Left hindlimb (tissue), 1 donor: ENCODE results near the gene SKOR1.

Source experiments
- DNase-seq: peaks from one replicate; pipeline ENCODE4 v3.0.0-alpha.2; 2018

SKOR1 gene

DNA sequence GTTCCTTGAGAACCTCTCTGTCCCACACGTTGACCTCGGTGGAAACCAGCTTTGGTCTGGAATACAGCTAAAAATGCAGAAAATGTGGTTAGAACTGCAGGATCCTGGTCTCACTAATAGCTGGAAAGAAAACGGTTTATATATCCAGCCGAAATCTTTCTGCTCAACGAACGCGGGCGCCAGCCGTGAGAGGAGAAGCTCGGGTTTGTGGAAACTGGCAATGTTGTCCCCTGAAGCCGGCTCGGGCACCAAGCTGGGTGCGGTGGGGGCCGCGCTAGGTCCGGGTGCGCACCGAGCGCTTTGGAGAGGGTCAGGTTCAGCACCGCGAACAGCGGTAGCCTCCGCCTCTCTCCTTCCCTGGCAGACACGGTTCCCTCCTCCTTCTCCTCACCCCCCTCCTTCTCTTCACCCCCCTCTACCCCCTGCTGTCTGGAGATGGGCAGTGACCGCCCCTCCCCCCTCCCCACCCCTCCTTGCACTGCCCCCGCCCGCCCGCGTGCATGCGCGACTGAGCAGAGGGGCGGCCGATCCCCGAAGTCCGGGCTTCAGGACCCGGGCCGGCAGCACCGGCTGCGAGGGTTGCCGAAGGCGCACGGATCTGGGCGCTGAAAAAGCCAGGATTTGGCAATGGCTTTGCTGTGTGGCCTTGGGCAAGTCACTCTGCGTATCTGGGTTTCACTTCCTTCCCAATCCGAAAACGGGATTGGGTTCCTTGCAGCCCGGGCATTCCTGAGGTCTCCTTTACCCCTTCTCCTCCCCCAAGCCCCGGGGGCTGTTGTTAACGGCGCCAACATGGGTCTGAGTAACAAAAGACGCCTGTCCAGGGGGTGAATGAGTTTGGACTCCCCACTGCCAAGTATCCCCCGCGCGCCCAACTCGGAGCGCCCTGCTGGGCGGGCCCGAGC is at the start of gene SKOR1:
SKOR1 (plus strand) TSS at position 534 of the 905 bp plus-strand sequence; CDS start at position 628, 94 bp downstream.
- no peak for DNase-seq

DNA sequence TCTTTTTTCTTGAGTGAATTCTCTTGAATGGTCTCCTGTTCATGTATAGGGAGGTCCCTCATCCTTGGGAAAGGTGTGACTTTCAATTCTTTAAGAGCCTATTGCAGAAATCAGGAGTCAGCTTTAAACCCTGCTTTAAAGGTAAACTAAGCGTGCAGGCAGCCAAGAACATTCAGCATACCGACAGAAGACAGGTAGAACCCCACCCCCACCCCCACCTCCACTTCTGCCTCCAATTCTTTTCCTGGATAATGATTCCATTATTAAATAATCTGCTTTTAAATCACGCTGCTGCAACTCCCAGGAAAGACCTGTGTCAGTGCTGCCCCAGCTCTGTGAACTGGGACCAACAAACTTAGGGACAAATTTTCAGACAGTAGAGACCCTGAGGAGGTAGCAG is 49.3 kb upstream of the SKOR1 start:
- no peak for DNase-seq

DNA sequence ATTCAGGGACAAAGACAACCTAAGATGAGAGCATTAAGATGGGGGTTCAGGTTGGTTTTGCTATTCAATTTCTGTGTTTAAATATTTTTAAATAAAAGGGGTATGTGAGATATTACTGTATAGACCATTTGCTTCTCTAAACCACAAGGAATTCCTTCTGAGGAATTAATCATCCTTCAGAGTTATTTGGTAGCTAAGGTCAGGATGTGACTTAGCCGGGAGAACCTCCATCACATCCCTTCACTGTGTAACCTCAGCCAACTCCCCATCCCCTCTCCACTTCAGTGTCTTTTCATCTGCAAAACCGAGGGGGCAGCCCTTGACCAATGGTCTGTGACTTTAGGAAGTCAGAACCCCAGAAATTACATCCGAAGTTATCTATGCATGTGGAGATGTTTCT is 48.7 kb upstream of the SKOR1 start:
- DNase-seq = no peak

- DNase-seq = no peak
Measured at GRCh38 chr15:67777071-67777470, 48.2 kb upstream of the SKOR1 start.

GRCh38 chr15:67777773-67778172 is 47.5 kb upstream of the SKOR1 start:
- DNase-seq = no peak

GRCh38 chr15:67778968-67779548 is 46.3 kb upstream of the SKOR1 start:
- no peak for DNase-seq

DNA sequence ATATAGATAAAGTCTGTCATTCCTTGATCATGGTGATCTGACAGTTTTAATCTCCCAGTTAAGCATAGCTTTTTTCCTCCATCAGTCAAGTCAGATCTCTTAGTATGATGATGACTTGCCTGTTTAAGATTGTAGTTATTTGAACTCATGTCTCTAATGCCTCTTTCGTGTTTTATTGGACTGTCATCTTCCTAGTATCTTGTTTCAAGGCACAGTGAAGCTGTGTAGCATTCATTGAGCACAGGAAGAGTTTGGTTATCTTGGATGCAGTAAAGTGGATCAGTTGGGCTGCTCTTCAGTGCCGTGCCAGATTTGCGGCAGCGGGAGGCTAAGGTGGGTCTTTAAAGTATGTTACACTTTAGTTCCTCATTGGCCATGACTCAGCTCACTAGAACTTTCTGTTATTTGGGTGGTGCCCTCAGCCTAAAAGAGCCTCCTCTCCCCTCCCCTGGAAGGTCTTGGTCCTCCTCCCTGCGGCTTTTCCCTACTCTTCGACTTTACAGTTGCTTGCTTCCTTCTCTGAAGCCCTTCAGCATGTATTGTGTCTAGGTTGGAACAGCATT is 45.7 kb upstream of the SKOR1 start:
- DNase-seq = no peak

DNA sequence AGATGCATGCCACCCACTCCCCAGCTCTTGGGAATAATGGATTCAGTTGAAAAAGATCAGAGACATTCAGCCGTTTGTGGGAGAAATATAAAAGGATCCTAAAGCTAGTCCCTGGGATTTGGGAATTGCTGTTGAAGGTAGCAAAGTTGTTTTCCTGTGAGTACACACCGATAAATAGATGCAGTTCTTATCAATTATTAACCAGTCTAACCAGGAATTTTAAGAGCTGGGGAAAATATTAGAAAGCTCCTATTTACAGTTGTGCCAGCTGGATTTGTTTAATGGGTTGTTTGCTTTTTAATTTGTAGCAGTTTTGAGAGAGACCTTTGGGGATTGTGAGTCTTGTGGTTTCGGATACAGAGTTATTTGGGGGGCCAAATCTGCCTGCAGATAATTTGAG is 44.2 kb upstream of the SKOR1 start:
- DNase-seq = no peak

GRCh38 chr15:67781907-67782690 is 43.2 kb upstream of the SKOR1 start:
- no peak for DNase-seq

DNA sequence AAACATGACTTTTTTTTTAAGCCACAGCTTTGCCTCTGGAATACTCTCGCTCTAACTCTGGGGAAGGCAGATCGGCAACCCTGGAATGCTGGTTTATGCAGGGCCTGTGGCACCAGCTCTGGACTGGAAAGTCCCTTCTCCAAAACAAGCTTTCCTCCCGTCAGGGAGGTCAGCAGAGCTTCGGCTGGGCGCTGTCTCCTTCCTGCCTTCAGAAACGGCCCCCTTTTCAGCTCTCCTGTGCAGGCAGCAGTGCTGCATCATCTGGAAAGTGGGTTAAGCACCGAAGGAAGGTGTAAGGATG is 42.7 kb upstream of the SKOR1 start:
- DNase-seq = no peak

GRCh38 chr15:67783303-67783702 is 42.0 kb upstream of the SKOR1 start:
- DNase-seq = no peak

GRCh38 chr15:67784090-67784781 is 41.1 kb upstream of the SKOR1 start:
- DNase-seq = no peak

- DNase-seq = no peak
Measured at GRCh38 chr15:67784856-67785430, 40.4 kb upstream of the SKOR1 start.

DNA sequence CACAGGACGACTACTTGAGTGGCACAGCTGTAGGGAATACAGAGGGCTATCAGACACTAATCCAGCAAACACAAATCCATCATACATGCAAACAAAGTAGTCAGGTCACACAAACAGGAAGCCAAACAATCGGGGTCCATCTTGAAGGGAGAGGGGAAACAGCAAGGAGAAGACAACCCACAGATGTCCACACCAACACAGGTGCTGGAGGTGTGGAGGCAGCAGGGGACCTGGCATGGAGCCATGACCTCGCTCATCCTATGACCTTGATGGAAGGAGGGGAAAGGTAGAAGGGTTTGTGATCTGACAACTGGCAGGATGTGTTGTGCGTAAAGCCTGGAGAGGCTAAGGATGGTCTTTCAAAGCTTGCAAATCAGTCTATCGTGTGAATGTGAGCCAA is 39.9 kb upstream of the SKOR1 start:
- DNase-seq = no peak

GRCh38 chr15:67786646-67787045 is 38.7 kb upstream of the SKOR1 start:
- no peak for DNase-seq

- DNase-seq = no peak
Measured at GRCh38 chr15:67788986-67789385, 36.3 kb upstream of the SKOR1 start.

DNA sequence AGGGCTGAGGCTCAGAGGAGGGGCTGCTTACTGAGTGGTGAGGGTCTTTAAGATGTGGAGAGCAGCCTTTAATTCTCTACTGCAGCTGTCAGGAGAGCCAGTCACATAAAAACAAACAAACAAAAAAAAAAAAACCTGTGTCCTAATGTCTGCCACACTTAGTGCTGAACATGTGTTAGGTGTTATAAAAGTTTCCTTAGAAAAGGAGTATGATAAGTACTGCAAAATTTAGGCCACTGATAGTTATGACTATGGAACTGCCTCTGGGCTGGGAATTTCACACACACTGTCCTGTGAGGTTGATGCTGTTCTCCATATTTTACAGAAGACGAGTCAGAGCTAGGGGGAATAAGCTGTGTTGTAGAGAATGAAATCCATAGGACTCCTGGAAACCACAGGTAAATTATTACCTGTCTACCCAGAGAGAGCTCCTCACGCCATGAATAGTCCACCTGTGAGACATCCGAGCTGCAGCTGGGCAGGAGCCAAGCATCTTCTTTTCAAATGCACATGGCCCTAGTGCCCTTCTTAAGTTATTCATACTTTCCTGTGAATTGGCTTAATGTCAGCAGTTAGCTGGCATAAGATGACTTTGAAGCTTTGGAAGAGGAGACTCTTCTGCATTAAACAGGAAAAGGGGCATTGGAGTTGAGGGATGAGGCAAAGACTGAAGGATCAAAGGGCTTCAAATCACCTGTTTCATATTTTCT is 34.5 kb upstream of the SKOR1 start:
- no peak for DNase-seq

DNA sequence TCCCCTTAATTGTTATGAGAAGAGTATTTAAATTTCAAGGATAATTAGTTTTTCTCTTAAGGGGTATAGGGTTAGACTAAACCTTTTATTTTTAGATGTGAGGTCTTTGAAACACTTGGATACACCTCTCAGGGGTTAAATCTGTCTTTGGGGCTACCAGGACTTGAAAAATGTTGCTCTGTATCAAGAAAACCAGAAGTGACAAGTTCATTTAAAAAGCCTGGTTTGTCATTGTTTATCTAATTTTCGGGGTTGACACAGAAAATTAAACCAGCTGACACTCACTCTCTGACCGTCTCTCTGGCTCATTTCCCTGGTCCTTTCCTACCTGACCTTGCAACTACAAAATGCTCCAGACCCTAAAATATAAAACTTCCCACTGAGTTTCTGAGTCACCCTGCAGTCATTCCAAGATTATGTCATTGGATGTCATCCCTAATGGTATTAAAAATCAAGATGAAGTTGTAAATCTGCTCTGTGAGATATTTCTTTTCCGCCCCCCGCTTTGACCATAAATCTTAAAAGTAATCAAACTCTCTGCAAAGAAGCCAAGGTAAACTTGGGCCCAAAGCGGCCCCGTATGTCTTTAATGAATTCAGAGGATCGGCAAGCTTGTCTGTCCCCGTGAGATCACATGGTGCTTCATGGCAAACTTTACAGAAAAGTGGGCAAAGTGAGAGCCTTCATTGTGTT is 32.9 kb upstream of the SKOR1 start:
- no peak for DNase-seq

GRCh38 chr15:67794832-67795574 is 30.3 kb upstream of the SKOR1 start:
- DNase-seq = no peak
